T-helper 9 cell (primary cell): ENCODE measurements around the gene FBXO17.
"Not testable (repeated sequence)": the region's sequence is repeated elsewhere in the genome, so short reads cannot be mapped to it uniquely, and the experiment has no call there.

Experiments used
- DNase-seq: peaks from one replicate; pipeline ENCODE4 v3.0.0-alpha.2; 2020

FBXO17 gene

GRCh38 chr19:38978326-38978689 is 2.8 kb upstream of the FBXO17 start:
- no peak for DNase-seq

- DNase-seq = no peak
Observed at GRCh38 chr19:38977445-38978325, 2.1 kb upstream of the FBXO17 start.

GRCh38 chr19:38975861-38976271 is 324 bp upstream of the FBXO17 start:
- DNase-seq = no peak

GRCh38 chr19:38974624-38975213 is 823 bp downstream of the FBXO17 start:
- DNase-seq = no peak

GRCh38 chr19:38971672-38972071 is 3.9 kb downstream of the FBXO17 start:
- no peak for DNase-seq

- no peak for DNase-seq
Observed at GRCh38 chr19:38970664-38971532, 4.6 kb downstream of the FBXO17 start.

DNA sequence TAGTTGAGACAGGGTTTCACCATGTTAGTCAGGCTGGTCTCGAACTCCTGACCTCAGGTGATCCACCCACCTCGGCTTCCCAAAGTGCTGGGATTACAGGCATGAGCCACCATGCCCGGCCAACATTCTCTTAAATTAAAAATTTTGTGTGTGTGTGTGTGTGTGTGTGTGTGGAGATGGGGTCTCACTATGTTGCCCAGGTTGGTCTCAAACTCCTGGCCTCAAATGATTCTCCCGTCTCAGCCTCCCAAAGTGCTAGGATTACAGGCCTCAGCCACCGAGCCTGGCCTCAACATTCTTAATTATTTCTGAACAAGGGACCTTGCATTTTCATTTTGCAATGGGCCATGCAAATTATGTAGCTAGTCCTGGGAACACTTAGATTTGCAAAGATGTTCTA is 9.4 kb downstream of the FBXO17 start:
- not testable (repeated sequence) for DNase-seq

DNA sequence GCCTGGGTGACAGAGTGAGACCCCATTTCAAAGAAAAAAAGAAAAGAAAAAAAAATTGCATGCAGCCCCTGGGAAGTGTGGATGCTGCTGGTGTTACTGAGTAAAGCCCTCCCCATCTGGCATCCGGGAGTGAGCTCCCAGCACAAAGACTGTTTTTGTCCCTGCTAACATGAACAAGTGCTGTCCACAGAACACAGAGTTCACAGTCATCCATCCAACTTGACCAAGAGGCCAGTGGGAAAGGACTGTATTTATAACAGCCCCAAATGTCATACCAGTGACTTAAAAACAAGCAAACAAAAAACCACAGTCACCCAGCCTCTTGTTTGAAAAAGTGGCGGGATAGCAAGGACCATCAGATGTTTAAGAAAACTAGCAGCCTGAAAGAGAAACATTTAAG is 10.8 kb downstream of the FBXO17 start:
- DNase-seq = no peak

GRCh38 chr19:38959618-38960017 is 15.9 kb downstream of the FBXO17 start:
- DNase-seq = no peak

DNA sequence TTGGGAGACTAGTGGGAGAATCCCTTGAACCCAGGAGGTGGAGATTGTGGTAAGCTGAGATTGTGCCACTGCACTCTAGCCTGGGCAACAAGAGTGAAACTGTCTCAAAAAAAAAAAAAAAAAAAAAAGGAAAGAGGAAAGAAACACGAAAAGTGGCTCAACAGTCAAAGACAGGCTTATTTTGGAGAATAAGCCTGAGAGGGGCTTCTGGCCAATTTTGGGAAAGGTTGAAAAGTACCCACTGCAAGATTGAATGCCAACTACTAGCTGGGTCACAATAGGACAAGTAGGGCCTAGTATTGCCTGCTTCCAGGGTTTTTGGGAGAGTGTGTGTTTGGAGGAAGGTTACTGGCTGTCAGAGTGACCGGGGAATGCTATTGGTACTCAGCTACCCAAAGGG is 17.2 kb downstream of the FBXO17 start:
- no peak for DNase-seq

- DNase-seq = no peak
Observed at GRCh38 chr19:38956264-38956663, 19.3 kb downstream of the FBXO17 start.

- no peak for DNase-seq
Observed at GRCh38 chr19:38953677-38954076, 21.9 kb downstream of the FBXO17 start.

- no peak for DNase-seq
Observed at GRCh38 chr19:38952395-38953165, 23.0 kb downstream of the FBXO17 start.

DNA sequence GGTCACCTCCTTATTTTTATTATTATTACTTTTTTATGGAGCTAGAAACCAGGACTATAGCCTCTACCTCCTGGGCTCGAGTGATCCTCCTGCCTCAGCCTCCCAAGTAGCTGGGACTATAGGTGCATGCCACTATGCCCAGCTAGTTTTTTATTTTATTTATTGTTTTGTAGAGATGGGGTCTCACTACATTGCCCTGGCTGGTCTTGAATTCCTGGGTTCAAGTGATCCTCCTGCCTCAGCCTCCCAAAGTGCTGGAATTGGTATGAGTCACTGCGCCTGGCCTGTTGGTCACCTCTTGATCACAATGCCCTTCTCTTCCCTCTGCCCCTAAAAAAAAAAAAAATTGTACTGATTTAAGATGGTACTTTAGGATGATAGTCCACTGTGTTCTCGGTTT is 24.4 kb downstream of the FBXO17 start:
- DNase-seq = no peak

DNA sequence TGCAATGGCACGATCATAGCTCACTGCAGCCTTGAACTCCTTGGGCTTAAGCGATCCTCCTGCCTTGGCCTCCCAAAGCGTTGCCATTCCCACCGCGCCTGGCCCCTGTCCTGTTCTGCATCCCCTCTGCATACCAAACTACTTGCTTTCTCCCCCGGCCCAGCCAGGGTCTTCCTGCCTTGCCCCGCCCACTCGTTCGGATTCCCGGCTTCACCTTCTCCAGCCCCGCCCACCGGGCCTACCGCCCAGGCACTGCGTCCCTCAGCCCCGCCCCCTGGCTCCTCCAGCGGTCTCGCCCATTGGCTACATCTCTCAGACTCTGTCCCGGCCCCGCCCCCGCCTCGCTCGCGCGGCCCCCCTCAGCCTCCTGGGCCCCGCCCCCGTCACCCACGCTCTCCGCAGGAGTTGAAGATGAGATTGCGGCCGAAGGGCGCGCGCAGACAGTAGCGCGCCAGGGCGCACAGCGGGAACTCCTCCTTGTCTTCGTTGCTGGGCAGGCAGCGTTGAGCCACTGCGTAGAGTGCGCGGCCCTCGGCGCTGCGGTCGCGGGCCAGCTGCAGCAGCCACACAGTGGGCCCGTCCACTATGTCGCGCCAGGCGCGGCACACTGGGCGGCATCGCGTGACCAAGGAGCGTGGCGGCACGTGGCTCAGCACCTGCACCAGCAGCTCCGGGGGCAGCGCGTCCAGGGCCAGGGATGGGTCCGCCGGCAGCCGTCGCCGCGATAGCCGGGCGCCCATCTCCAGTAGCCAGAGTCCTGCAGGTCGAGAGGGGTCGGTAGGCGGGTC is 25.8 kb downstream of the FBXO17 start:
- DNase-seq = peak; percentile 60

DNA sequence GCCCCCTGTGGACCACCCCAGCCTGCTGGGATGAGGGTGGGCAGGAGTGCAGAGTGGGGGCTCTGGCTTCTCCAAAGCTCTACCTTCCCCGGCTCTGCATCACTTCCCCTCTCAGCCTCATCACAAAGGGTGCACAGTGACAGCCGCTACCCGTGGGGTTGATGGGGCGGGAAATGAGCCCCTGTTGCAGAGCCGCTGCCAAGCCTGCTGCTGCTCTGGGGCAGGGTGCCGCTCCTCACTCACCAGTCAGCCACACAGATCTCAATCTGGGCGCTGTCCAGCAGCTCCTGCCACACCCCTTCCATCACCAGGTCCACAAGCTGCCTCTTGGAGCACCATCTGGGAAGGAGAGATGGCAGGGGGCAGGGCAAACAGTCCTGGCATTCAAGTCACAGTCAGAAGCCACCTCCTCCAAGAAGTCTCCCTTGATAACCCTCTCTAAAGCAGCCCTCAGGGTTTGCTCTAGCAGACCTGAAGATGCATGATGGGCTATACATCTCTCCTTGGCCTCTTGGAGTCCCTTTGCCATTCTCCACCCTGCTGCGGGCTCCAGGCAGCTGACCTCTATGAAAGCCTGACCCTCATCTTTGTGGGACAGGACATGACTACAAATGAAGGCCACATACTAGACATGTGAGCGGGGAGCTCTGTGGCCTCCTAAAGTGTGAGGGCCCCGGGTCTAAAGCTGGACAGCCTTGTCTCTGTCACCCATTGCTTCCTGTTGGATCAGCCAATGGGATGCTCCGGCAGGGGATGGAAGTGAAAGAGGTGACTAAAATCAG is 29.1 kb downstream of the FBXO17 start:
- no peak for DNase-seq

DNA sequence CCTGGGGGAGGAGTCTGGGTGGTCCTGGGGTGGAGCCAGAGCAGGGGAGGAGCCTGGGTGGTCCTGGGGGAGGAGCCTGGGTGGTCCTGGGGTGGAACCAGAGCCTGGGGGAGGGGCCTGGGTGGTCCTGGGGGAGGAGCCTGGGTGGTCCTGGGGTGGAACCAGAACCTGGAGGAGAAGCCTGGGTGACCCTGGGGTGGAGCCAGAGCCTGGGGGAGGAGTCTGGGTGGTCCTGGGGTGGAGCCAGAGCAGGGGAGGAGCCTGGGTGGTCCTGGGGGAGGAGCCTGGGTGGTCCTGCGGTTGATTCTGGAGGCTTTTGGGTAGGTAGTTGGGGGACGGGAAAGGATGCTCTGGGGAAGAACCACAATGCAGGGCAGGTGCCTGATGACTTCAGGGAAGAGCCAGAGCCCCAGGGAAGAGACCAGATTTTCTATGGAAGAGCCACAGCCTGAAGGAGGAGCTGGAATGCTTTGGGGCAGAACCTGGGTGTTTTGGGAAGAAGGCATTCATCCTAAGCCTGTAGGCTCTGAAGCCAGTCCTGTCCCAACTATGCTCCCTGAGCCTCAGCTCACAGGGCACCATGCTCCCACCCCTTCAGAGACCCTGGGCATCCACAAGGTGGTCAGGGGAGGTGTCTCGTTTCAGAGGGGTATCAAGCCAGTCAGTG is 29.8 kb downstream of the FBXO17 start:
- no peak for DNase-seq

GRCh38 chr19:38944981-38945506 is 30.5 kb downstream of the FBXO17 start:
- no peak for DNase-seq

- no peak for DNase-seq
Observed at GRCh38 chr19:38942471-38943181, 32.9 kb downstream of the FBXO17 start.

- DNase-seq = no peak
Observed at GRCh38 chr19:38941979-38942378, 33.6 kb downstream of the FBXO17 start.
